ENCODE measurements around the gene PAFAH2. TPM values are rescaled to one million over a fixed set of nuclear protein-coding genes. Genes with fewer than 3 reads are reported as not detected.

The PAFAH2 gene
- total and polyA plus RNA-seq, 2 of the 13 experiments (the other 11 are each of a cell fraction or from before 2014, with no cell fraction given): 6.9 to 9.4 TPM

- TF ChIP-seq ZNF557 (CRISPR knock-in tag; IDR thresholded peaks at IDR 0.05): no peak
- no peak for TF ChIP-seq CEBPZ (IDR thresholded peaks at IDR 0.05; ENCODE audit: low read length)
- no peak for TF ChIP-seq HMG20A (CRISPR knock-in tag; IDR thresholded peaks at IDR 0.05; ENCODE audit: borderline replicate concordance)
- TF ChIP-seq TMF1 (CRISPR knock-in tag; IDR thresholded peaks at IDR 0.05; ENCODE audit: low read depth): no peak
- TF ChIP-seq NCOA1 (CRISPR knock-in tag; IDR thresholded peaks at IDR 0.05): no peak
- TF ChIP-seq ATRX (CRISPR knock-in tag; IDR thresholded peaks at IDR 0.05; ENCODE audit: borderline replicate concordance): no peak
- TF ChIP-seq MAFG (CRISPR knock-in tag; IDR thresholded peaks at IDR 0.05): no peak
- 0 out of 2 replicates have a peak, but pooled peaks have one; percentile 3 for TF ChIP-seq UBTF (CRISPR knock-in tag; IDR thresholded peaks at IDR 0.05)
- 0 out of 2 replicates have a peak, but pooled peaks have one; percentile 10 for TF ChIP-seq ZNF609 (CRISPR knock-in tag; IDR thresholded peaks at IDR 0.05; ENCODE audit: borderline replicate concordance)
- TF ChIP-seq ZBTB7A (CRISPR knock-in tag; IDR thresholded peaks at IDR 0.05): peak; percentile 18; the same call in 1 of the 2 replicates
- TF ChIP-seq ZNF543 (CRISPR knock-in tag; IDR thresholded peaks at IDR 0.05): no peak
- TF ChIP-seq ZNF12 (CRISPR knock-in tag; IDR thresholded peaks at IDR 0.05): no peak
- no peak for TF ChIP-seq ZNF878 (CRISPR knock-in tag; IDR thresholded peaks at IDR 0.05)
- no peak for TF ChIP-seq ZEB1 (IDR thresholded peaks at IDR 0.05; ENCODE audit: insufficient replicate concordance, low read depth)
- TF ChIP-seq ZMAT5 (CRISPR knock-in tag; IDR thresholded peaks at IDR 0.05; ENCODE audit: borderline replicate concordance, low read depth): no peak
- no peak for TF ChIP-seq SETDB1 (CRISPR knock-in tag; IDR thresholded peaks at IDR 0.05; ENCODE audit: borderline replicate concordance)
- TF ChIP-seq MBD4 (IDR thresholded peaks at IDR 0.05; ENCODE audit: borderline replicate concordance, low read length): no peak
- TF ChIP-seq KMT2B (CRISPR knock-in tag; IDR thresholded peaks at IDR 0.05): no peak
- TF ChIP-seq ZNF501 (CRISPR knock-in tag; IDR thresholded peaks at IDR 0.05): no peak
- no peak for TF ChIP-seq ZNF552 (CRISPR knock-in tag; IDR thresholded peaks at IDR 0.05; ENCODE audit: borderline replicate concordance)
- no peak for TF ChIP-seq ZNF260 (CRISPR knock-in tag; IDR thresholded peaks at IDR 0.05; ENCODE audit: borderline replicate concordance, low read depth)
Measured at GRCh38 chr1:26022404-26022779, 24.5 kb upstream of the PAFAH2 start (continued).
